Femur (tissue), 1 donor: ENCODE results near the gene BMPR1A.

Source experiments
- DNase-seq: peaks from one replicate; pipeline ENCODE4 v3.0.0-alpha.2; 2017

BMPR1A gene

GRCh38 chr10:86756511-86757112, at the start of gene BMPR1A:
TSS of gene BMPR1A (plus strand) at chr10:86756619. CDS start at chr10:86876019, 119,400 bp downstream.
- no peak for DNase-seq

GRCh38 chr10:86706977-86707376, 49.4 kb upstream of the BMPR1A start:
- no peak for DNase-seq

- DNase-seq: no peak
These were observed 48.9 kb upstream of the BMPR1A start for GRCh38 chr10:86707505-86707904.

- no peak for DNase-seq
These were observed 48.2 kb upstream of the BMPR1A start for GRCh38 chr10:86708068-86708782.

- DNase-seq: no peak
These were observed 47.5 kb upstream of the BMPR1A start for GRCh38 chr10:86708783-86709380.

GRCh38 chr10:86709396-86710185, 46.8 kb upstream of the BMPR1A start:
- peak; percentile 20 for DNase-seq

- DNase-seq: peak; percentile 95
These were observed 45.4 kb upstream of the BMPR1A start for GRCh38 chr10:86710987-86711512.

- DNase-seq: peak; percentile 75
These were observed 44.7 kb upstream of the BMPR1A start for GRCh38 chr10:86711513-86712316.

GRCh38 chr10:86712317-86712707, 44.1 kb upstream of the BMPR1A start:
- DNase-seq: no peak

GRCh38 chr10:86715156-86715795, 41.1 kb upstream of the BMPR1A start:
- DNase-seq: no peak

GRCh38 chr10:86715836-86716235, 40.6 kb upstream of the BMPR1A start:
- DNase-seq: no peak

- DNase-seq: no peak
These were observed 40.0 kb upstream of the BMPR1A start for GRCh38 chr10:86716466-86716865.

GRCh38 chr10:86718556-86718955, 37.9 kb upstream of the BMPR1A start:
- DNase-seq: no peak

GRCh38 chr10:86721232-86721631, 35.2 kb upstream of the BMPR1A start:
- no peak for DNase-seq

GRCh38 chr10:86723009-86723408, 33.4 kb upstream of the BMPR1A start:
- DNase-seq: no peak

GRCh38 chr10:86724445-86724844, 32.0 kb upstream of the BMPR1A start:
- DNase-seq: no peak

GRCh38 chr10:86725980-86726676, 30.3 kb upstream of the BMPR1A start:
- DNase-seq: no peak

GRCh38 chr10:86726677-86726999, 29.8 kb upstream of the BMPR1A start:
- no peak for DNase-seq

- no peak for DNase-seq
These were observed 28.9 kb upstream of the BMPR1A start for GRCh38 chr10:86727470-86727869.

GRCh38 chr10:86728056-86728455, 28.4 kb upstream of the BMPR1A start:
- DNase-seq: no peak

- no peak for DNase-seq
These were observed 26.7 kb upstream of the BMPR1A start for GRCh38 chr10:86729677-86730076.
